Limb (tissue), 2 donors: ENCODE data around the gene NFATC2.

ENCODE experiments used
- DNase-seq, 2 donors: peaks; one replicate each; pipeline ENCODE4 v3.0.0-alpha.2; 2016; ENCODE audit errors: extremely low spot score in 2 of 2

NFATC2 gene

GRCh38 chr20:51417250-51418136 lies 125.0 kb downstream of the NFATC2 start:
- peak; percentile 43 to 56 for DNase-seq

- DNase-seq, result no peak
Observed at GRCh38 chr20:51416532-51417249, 125.8 kb downstream of the NFATC2 start.

GRCh38 chr20:51413857-51414256 lies 128.7 kb downstream of the NFATC2 start:
- DNase-seq, result no peak

GRCh38 chr20:51412951-51413481 lies 129.5 kb downstream of the NFATC2 start:
- DNase-seq, result no peak

- DNase-seq, result peak; percentile 50
Observed at GRCh38 chr20:51412333-51412871, 130.1 kb downstream of the NFATC2 start.

- no peak for DNase-seq
Observed at GRCh38 chr20:51411870-51412269, 130.6 kb downstream of the NFATC2 start.

- no peak for DNase-seq
Observed at GRCh38 chr20:51410586-51411325, 131.8 kb downstream of the NFATC2 start.

- no peak for DNase-seq
Observed at GRCh38 chr20:51409192-51409880, 133.2 kb downstream of the NFATC2 start.

- DNase-seq, result no peak
Observed at GRCh38 chr20:51404297-51405060, 138.0 kb downstream of the NFATC2 start.

- no peak for DNase-seq
Observed at GRCh38 chr20:51403466-51404220, 138.9 kb downstream of the NFATC2 start.

- DNase-seq, result no peak
Observed at GRCh38 chr20:51402201-51402600, 140.3 kb downstream of the NFATC2 start.

GRCh38 chr20:51401496-51401895 lies 141.0 kb downstream of the NFATC2 start:
- DNase-seq, result no peak

- no peak for DNase-seq
Observed at GRCh38 chr20:51400051-51400926, 142.2 kb downstream of the NFATC2 start.

- DNase-seq, result no peak
Observed at GRCh38 chr20:51399006-51399890, 143.3 kb downstream of the NFATC2 start.

GRCh38 chr20:51398552-51398951 lies 144.0 kb downstream of the NFATC2 start:
- DNase-seq, result no peak

- DNase-seq, result no peak
Observed at GRCh38 chr20:51398083-51398482, 144.4 kb downstream of the NFATC2 start.

GRCh38 chr20:51397137-51397536 lies 145.4 kb downstream of the NFATC2 start:
- DNase-seq, result no peak
